Upper lobe of left lung (tissue), 6 donors: ENCODE data around the gene SDHA. TPM values are rescaled to one million over a fixed set of nuclear protein-coding genes. Genes with fewer than 3 reads are reported as not detected.
"Not testable (repeated sequence)": the region's sequence is repeated elsewhere in the genome, so short reads cannot be mapped to it uniquely, and the experiment has no call there.

Source experiments
- ATAC-seq, 2 donors: fragments of 200-7000 bp; cut with Tn5 transposase; one replicate each; pipeline ENCODE4 v1.9.1; 2022; ENCODE audit warnings: mild to moderate bottlenecking in 2 of 2, moderate library complexity in 2 of 2; ENCODE audit not compliant: low FRiP score in 2 of 2
- DNase-seq, 2 donors: peaks; one replicate each; pipeline ENCODE4 v3.0.0-alpha.2; 2019 to 2020
- H3K27ac ChIP-seq, 4 donors: fragments of 200-600 bp; sonication (generic); one replicate each; pipeline ENCODE4 v1.5.1; 2016 to 2019
- H3K27me3 ChIP-seq, 4 donors: fragments of 200-600 bp; sonication (generic); one replicate each; pipeline ENCODE4 v1.5.1; 2017 to 2019
- H3K36me3 ChIP-seq, 4 donors: fragments of 200-600 bp; sonication (generic); one replicate each; pipeline ENCODE4 v1.5.1; 2016 to 2019
- H3K4me1 ChIP-seq, 4 donors: fragments of 200-600 bp; sonication (generic); one replicate each; pipeline ENCODE4 v1.5.1; 2018 to 2019
- H3K4me3 ChIP-seq, 4 donors: fragments of 200-600 bp; sonication (generic); one replicate each; pipeline ENCODE4 v1.5.1; 2017 to 2019; ENCODE audit warnings: mild to moderate bottlenecking in 2 of 4, moderate library complexity in 1 of 4
- H3K9me3 ChIP-seq, 4 donors: fragments of 200-600 bp; sonication (generic); one replicate each; pipeline ENCODE4 v1.5.1; 2018 to 2019
- CTCF ChIP-seq, 6 experiments: fragments of 450-650 bp in 4 of 6; fragments of 200-600 bp in 2 of 6; sonication (generic) in 2 of 6; IDR thresholded peaks; one replicate each; pipeline ENCODE4 v1.5.1; 2016 to 2019; ENCODE audit warnings: antibody characterized with exemption in 6 of 6
- EP300 ChIP-seq, 4 donors: sonication (generic); formaldehyde crosslinking; IDR thresholded peaks; one replicate each; pipeline ENCODE4 v1.5.1; 2017; ENCODE audit warnings: antibody characterized with exemption in 4 of 4, control low read depth in 2 of 4
- POLR2A ChIP-seq, 4 donors: fragments of 450-650 bp; IDR thresholded peaks; one replicate each; pipeline ENCODE4 v1.5.1; 2016 to 2017; ENCODE audit warnings: antibody characterized with exemption in 4 of 4, mild to moderate bottlenecking in 2 of 4
- POLR2AphosphoS5 ChIP-seq, 2 donors: sonication (generic); formaldehyde crosslinking; IDR thresholded peaks; one replicate each; pipeline ENCODE4 v1.5.1; 2017; ENCODE audit warnings: antibody characterized with exemption in 2 of 2
- WGBS, 2 donors: methylation state at CpG; one replicate each; pipeline ENCODE4 v1.1.5; 2017 to 2018; 5-methylcytosine and 5-hydroxymethylcytosine counted together
- total RNA-seq, 6 donors: library from RNA; depleted of rRNA in 4 of 6; stranded (reverse); fragments of >200 nt in 4 of 6; gene quantifications; one replicate each; pipeline versions ENCODE4 v1.1.0 to v1.2.1, GENCODE V29; 2016 to 2021
- donor health status: DM: no; HTN: no; CAD: no; lungs with moderate emphysema.
- donor health status: DM: no; HTN: yes; CAD: no; lungs with severe emphysema.

The SDHA gene
- total RNA-seq, 6 donors from 2014 or later = 64.0 to 123 (median 95.1) TPM

GRCh38 chr5:196350-196749 is 21.8 kb upstream of the SDHA start:
- H3K4me1 ChIP-seq = peaks cover 0 to 7% (median 2%) of the 10 kb centered on the region in 4 donors
- no peak for DNase-seq
- 90% methylated on average over 5 of the region's 10 CpGs; no CpG with 5 or more reads in 1 of the 2 donors for WGBS, 2 donors
- no peak overlapping the region for H3K27ac ChIP-seq
- ATAC-seq = no peak
- no peaks in the 10 kb centered on the region for H3K9me3 ChIP-seq
- H3K4me3 ChIP-seq = no peak overlapping the region
- peaks cover 0 to 6% (median 3%) of the 10 kb centered on the region in 4 donors for H3K27me3 ChIP-seq
- H3K36me3 ChIP-seq = no peaks in the 10 kb centered on the region
- no peak for TF ChIP-seq POLR2AphosphoS5 (IDR thresholded peaks at IDR 0.05)
- no peak for TF ChIP-seq EP300 (IDR thresholded peaks at IDR 0.05)
- no peak for TF ChIP-seq CTCF (IDR thresholded peaks at IDR 0.05)
- TF ChIP-seq POLR2A (IDR thresholded peaks at IDR 0.05) = no peak

- H3K9me3 ChIP-seq, H3K4me1 ChIP-seq, ATAC-seq, H3K27ac ChIP-seq, H3K4me3 ChIP-seq, H3K36me3 ChIP-seq, H3K27me3 ChIP-seq, DNase-seq: not testable (repeated sequence)
- 66 to 68% methylated on average over 18 of the region's 18 CpGs for WGBS, 2 donors
Measured at GRCh38 chr5:197031-197430, 21.1 kb upstream of the SDHA start.

GRCh38 chr5:197892-198489 is 20.1 kb upstream of the SDHA start:
- Histone ChIP-seq H3K9me3 (no peaks in the 10 kb centered on the region), H3K4me3 (no peak overlapping the region), H3K36me3 (peaks cover 0 to 2% (median 0%) of the 10 kb centered on the region in 4 donors), H3K4me1 (no peaks in the 10 kb centered on the region), H3K27ac (no peak overlapping the region), H3K27me3 (no peaks in the 10 kb centered on the region)
- no peak for DNase-seq
- 95 to 96% methylated on average over 9 to 11 of the region's 12 CpGs for WGBS, 2 donors
- TF ChIP-seq POLR2A (IDR thresholded peaks at IDR 0.05) (no peak), CTCF (IDR thresholded peaks at IDR 0.05) (no peak), POLR2AphosphoS5 (IDR thresholded peaks at IDR 0.05) (no peak), EP300 (IDR thresholded peaks at IDR 0.05) (no peak)
- no peak for ATAC-seq

GRCh38 chr5:198516-199196 is 19.5 kb upstream of the SDHA start:
- Histone ChIP-seq H3K27me3 (no peaks in the 10 kb centered on the region), H3K36me3 (peaks cover 0 to 9% (median 2%) of the 10 kb centered on the region in 4 donors), H3K4me1 (no peaks in the 10 kb centered on the region), H3K4me3 (no peak overlapping the region), H3K9me3 (no peaks in the 10 kb centered on the region), H3K27ac (no peak overlapping the region)
- DNase-seq (no peak), ATAC-seq (no peak)
- WGBS, 2 donors = 94 to 96% methylated on average over 18 to 21 of the region's 21 CpGs
- TF ChIP-seq CTCF (IDR thresholded peaks at IDR 0.05) (no peak), EP300 (IDR thresholded peaks at IDR 0.05) (no peak), POLR2A (IDR thresholded peaks at IDR 0.05) (no peak), POLR2AphosphoS5 (IDR thresholded peaks at IDR 0.05) (no peak)

- no peaks in the 10 kb centered on the region for H3K27me3 ChIP-seq
- H3K4me3 ChIP-seq = no peak overlapping the region
- H3K36me3 ChIP-seq = peaks cover 0 to 16% (median 8%) of the 10 kb centered on the region in 4 donors
- ATAC-seq (no peak), DNase-seq (no peak)
- 92 to 96% methylated on average over 15 to 16 of the region's 16 CpGs for WGBS, 2 donors
- TF ChIP-seq EP300 (IDR thresholded peaks at IDR 0.05) (no peak), CTCF (IDR thresholded peaks at IDR 0.05) (no peak), POLR2A (IDR thresholded peaks at IDR 0.05) (no peak), POLR2AphosphoS5 (IDR thresholded peaks at IDR 0.05) (no peak)
- H3K9me3 ChIP-seq = no peaks in the 10 kb centered on the region
- no peak overlapping the region for H3K27ac ChIP-seq
- no peaks in the 10 kb centered on the region for H3K4me1 ChIP-seq
Measured at GRCh38 chr5:199197-199949, 18.7 kb upstream of the SDHA start.
